CD14-positive monocyte (primary cell): ENCODE measurements around the gene AGAP1. TPM values are rescaled to one million over a fixed set of nuclear protein-coding genes. Genes with fewer than 3 reads are reported as not detected.

ENCODE experiments used
- DNase-seq, 3 donors: peaks; one replicate each; pipeline ENCODE4 v3.0.0-alpha.2; 2011 to 2022
- H2AFZ ChIP-seq: 2 replicates; pipeline ENCODE4 v1.6.0; 2012; ENCODE audit warnings: mild to moderate bottlenecking, low read depth, low read length, inconsistent platforms; ENCODE audit not compliant: insufficient read depth, poor library complexity, severe bottlenecking
- H3K27ac ChIP-seq, 2 donors: 1 replicate in 1 of 2; 2 replicates in 1 of 2; pipeline ENCODE4 v1.5.1; 2012 to 2013; ENCODE audit warnings: low read length in 2 of 2, control low read depth in 1 of 2, inconsistent platforms in 1 of 2, low read depth in 1 of 2, mild to moderate bottlenecking in 1 of 2
- H3K27me3 ChIP-seq, 2 donors: one replicate each; pipeline versions ENCODE4 v1.6.0 to v1.6.1; 2011 to 2013; ENCODE audit warnings: low read length in 2 of 2; ENCODE audit not compliant: control insufficient read depth in 2 of 2, insufficient read depth in 2 of 2
- H3K36me3 ChIP-seq, 2 donors: replicated peaks in 1 of 2; 1 replicate in 1 of 2; 2 replicates in 1 of 2; pipeline versions ENCODE4 v1.5.1 to v1.6.1; 2012 to 2013; ENCODE audit warnings: low read length in 2 of 2, control low read depth in 1 of 2, inconsistent platforms in 1 of 2, mild to moderate bottlenecking in 1 of 2; ENCODE audit not compliant: insufficient read depth in 2 of 2, control insufficient read depth in 1 of 2
- H3K4me1 ChIP-seq, 2 donors: 1 replicate in 1 of 2; 2 replicates in 1 of 2; pipeline versions ENCODE4 v1.5.1 to v1.6.1; 2012 to 2013; ENCODE audit warnings: low read length in 2 of 2, control low read depth in 1 of 2, inconsistent platforms in 1 of 2, mild to moderate bottlenecking in 1 of 2, moderate library complexity in 1 of 2; ENCODE audit not compliant: insufficient read depth in 2 of 2, control insufficient read depth in 1 of 2
- H3K4me2 ChIP-seq: replicated peaks from 2 replicates; pipeline ENCODE3; 2012; ENCODE audit warnings: low read length, moderate library complexity, mild to moderate bottlenecking; ENCODE audit not compliant: poor library complexity, severe bottlenecking; ENCODE audit errors: extremely low read depth
- H3K4me3 ChIP-seq, 3 experiments: fragments of 200-600 bp in 1 of 3; sonication (generic) in 1 of 3; replicated peaks in 1 of 3; 1 replicate in 2 of 3; 2 replicates in 1 of 3; pipeline ENCODE4 v1.5.1; 2011 to 2013; ENCODE audit warnings: low read length in 3 of 3, mild to moderate bottlenecking in 3 of 3, control low read depth in 2 of 3, low read depth in 2 of 3, inconsistent platforms in 1 of 3, moderate library complexity in 1 of 3
- H3K79me2 ChIP-seq: 2 replicates; pipeline ENCODE4 v1.6.0; 2012; ENCODE audit warnings: mild to moderate bottlenecking, control low read depth, inconsistent platforms, low read length, moderate library complexity; ENCODE audit not compliant: insufficient read depth
- H3K9ac ChIP-seq: 2 replicates; pipeline ENCODE4 v1.6.0; 2017; ENCODE audit warnings: low read length, mild to moderate bottlenecking; ENCODE audit not compliant: insufficient read depth, poor library complexity, severe bottlenecking
- H3K9me3 ChIP-seq, 2 donors: replicated peaks in 1 of 2; 1 replicate in 1 of 2; 2 replicates in 1 of 2; pipeline versions ENCODE4 v1.5.1 to v1.6.1; 2012 to 2013; ENCODE audit warnings: low read length in 2 of 2, control low read depth in 1 of 2; ENCODE audit not compliant: control insufficient read depth in 1 of 2, insufficient read depth in 1 of 2
- H4K20me1 ChIP-seq: 2 replicates; pipeline ENCODE4 v1.6.0; 2012; ENCODE audit warnings: mild to moderate bottlenecking, low read length, control low read depth, moderate library complexity; ENCODE audit not compliant: insufficient read depth
- H3K27ac Mint-ChIP-seq, 7 donors: one replicate each; pipeline ENCODE4 v1.8.0; 2020; ENCODE audit warnings: mild to moderate bottlenecking in 7 of 7, mixed read lengths in 7 of 7, moderate library complexity in 6 of 7, inconsistent platforms in 2 of 7
- H3K27me3 Mint-ChIP-seq, 3 donors: one replicate each; pipeline ENCODE4 v1.8.0; 2021 to 2022; ENCODE audit warnings: low read depth in 3 of 3, mild to moderate bottlenecking in 3 of 3, mixed read lengths in 3 of 3, moderate library complexity in 3 of 3, inconsistent platforms in 1 of 3
- H3K36me3 Mint-ChIP-seq, 2 donors: one replicate each; pipeline ENCODE4 v1.8.0; 2020; ENCODE audit warnings: mixed read lengths in 2 of 2, inconsistent platforms in 1 of 2, mild to moderate bottlenecking in 1 of 2
- H3K4me1 Mint-ChIP-seq: one replicate; pipeline ENCODE4 v1.8.0; 2020; ENCODE audit warnings: mild to moderate bottlenecking, mixed read lengths
- H3K4me3 Mint-ChIP-seq, 2 donors: one replicate each; pipeline ENCODE4 v1.8.0; 2020; ENCODE audit warnings: mild to moderate bottlenecking in 2 of 2, mixed read lengths in 2 of 2, moderate library complexity in 1 of 2
- H3K9me3 Mint-ChIP-seq, 7 donors: one replicate each; pipeline ENCODE4 v1.8.0; 2020 to 2022; ENCODE audit warnings: mixed read lengths in 7 of 7, mild to moderate bottlenecking in 6 of 7, moderate library complexity in 6 of 7, inconsistent platforms in 2 of 7
- CTCF ChIP-seq: fragments of 200-600 bp; IDR thresholded peaks from one replicate; pipeline ENCODE4 v1.8.0; 2022; ENCODE audit warnings: antibody characterized with exemption, mild to moderate bottlenecking
- WGBS: methylation state at CpG from one replicate; pipeline ENCODE4 v1.1.5; 2013; ENCODE audit warnings: missing lambda C conversion rate; ENCODE audit not compliant: insufficient coverage; 5-methylcytosine and 5-hydroxymethylcytosine counted together
- intact Hi-C, 2 donors: fragments of 100-400 bp; cut with micrococcal nuclease; formaldehyde crosslinking; loops; one replicate each; pipeline versions ENCODE4 v1.15.0 to v1.15.1; 2023
- polyA plus RNA-seq, 3 donors: library from polyadenylated mRNA; depleted of rRNA in 1 of 3; unstranded in 2 of 3; stranded (reverse) in 1 of 3; fragments of 300-500 nt in 2 of 3; fragments of >200 nt in 1 of 3; fragmentation: Illumina TruSeq in 2 of 3; gene quantifications; 1 replicate in 2 of 3; 2 replicates in 1 of 3; pipeline ENCODE4 v1.2.3, GENCODE V29; 2012 to 2021

The AGAP1 gene
- polyA plus RNA-seq, 3 donors = 0.12 TPM; not detected in 2

- no peak overlapping the region for H3K27ac ChIP-seq
- Mint-ChIP-seq H3K9me3 (peaks cover 0 to 1% (median 0%) of the 10 kb centered on the region in 7 donors), H3K36me3 (no peaks in the 10 kb centered on the region), H3K4me3 (no peak overlapping the region), H3K4me1 (no peaks in the 10 kb centered on the region), H3K27ac (no peak overlapping the region), H3K27me3 (peaks cover 12 to 18% (median 16%) of the 10 kb centered on the region in 3 donors)
- H2AFZ ChIP-seq = no peak overlapping the region
- DNase-seq = no peak
- H3K4me1 ChIP-seq = no peaks in the 10 kb centered on the region
- no peaks in the 10 kb centered on the region for H3K9me3 ChIP-seq
- no peak for TF ChIP-seq CTCF
- no peaks in the 10 kb centered on the region for H4K20me1 ChIP-seq
- no peak overlapping the region for H3K4me2 ChIP-seq
- no peak overlapping the region for H3K4me3 ChIP-seq
- intact Hi-C loops = no loop called here
- H3K27me3 ChIP-seq = peaks cover 0 to 9% of the 10 kb centered on the region in 2 donors
- no peaks in the 10 kb centered on the region for H3K79me2 ChIP-seq
- H3K36me3 ChIP-seq = no peaks in the 10 kb centered on the region
- no peak overlapping the region for H3K9ac ChIP-seq
- 90% methylated on average over 3 of the region's 9 CpGs for WGBS
Measured at GRCh38 chr2:235642446-235643098, 148.7 kb downstream of the AGAP1 start.

DNA sequence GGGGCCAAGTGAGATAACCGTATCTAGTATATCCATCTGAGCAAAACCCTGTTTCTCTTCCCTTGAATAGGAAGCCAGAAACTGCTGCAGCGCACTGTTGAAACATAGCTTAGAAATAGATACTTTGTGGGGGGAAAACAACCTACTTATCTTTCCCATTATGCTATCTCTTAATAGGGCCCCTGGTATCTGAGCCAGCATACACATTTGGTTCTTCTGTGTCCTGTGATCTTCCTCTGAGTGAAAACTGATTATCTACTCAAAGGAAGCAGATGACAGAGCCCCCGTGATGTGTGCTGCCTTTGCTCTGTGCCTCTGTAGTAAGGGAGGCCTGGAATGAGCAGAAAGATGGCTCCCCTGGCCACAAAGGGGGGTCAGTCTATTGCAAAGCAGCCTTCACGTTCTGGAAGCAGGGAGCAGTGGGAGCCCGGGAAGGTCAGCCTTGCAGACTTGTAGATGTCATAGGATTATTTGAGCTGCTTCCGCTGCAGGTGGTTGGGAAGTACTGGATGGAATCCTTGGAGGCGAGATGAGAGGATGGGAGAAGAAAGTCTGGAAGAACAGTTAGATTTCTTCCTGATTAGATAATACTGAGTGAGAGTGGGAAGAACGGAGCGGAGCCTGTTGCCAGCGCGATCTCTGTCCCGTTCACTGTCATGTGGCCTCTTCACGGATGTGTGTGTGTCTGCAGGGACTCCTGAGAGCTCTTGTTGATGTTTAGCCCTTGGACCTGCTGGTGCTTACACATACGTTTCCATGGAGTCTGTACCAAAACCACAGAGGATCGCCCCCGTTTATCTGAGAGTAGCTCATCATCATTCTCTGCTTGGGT lies 150.1 kb downstream of the AGAP1 start:
- Mint-ChIP-seq H3K27me3 (peaks cover 15 to 19% (median 18%) of the 10 kb centered on the region in 3 donors), H3K9me3 (peaks cover 0 to 1% (median 0%) of the 10 kb centered on the region in 7 donors), H3K4me1 (no peaks in the 10 kb centered on the region), H3K4me3 (no peak overlapping the region), H3K27ac (no peak overlapping the region), H3K36me3 (no peaks in the 10 kb centered on the region)
- Histone ChIP-seq H3K9me3 (no peaks in the 10 kb centered on the region), H3K27me3 (peaks cover 0 to 9% of the 10 kb centered on the region in 2 donors), H3K4me3 (no peak overlapping the region), H2AFZ (no peak overlapping the region), H3K79me2 (no peaks in the 10 kb centered on the region), H3K9ac (no peak overlapping the region), H3K36me3 (no peaks in the 10 kb centered on the region), H3K4me1 (no peaks in the 10 kb centered on the region), H3K4me2 (no peak overlapping the region), H4K20me1 (no peaks in the 10 kb centered on the region), H3K27ac (no peak overlapping the region)
- intact Hi-C loops = no loop called here
- no peak for TF ChIP-seq CTCF
- DNase-seq = no peak
- WGBS = 84% methylated on average over 11 of the region's 16 CpGs
